ENCODE measurements around the gene TAF4B.

- TF ChIP-seq CTCF (IDR thresholded peaks at IDR 0.05; ENCODE audit: poor library complexity, severe bottlenecking) = no peak
- TF ChIP-seq RAD21 (conservative IDR thresholded peaks at IDR 0.05) = no peak
- TF ChIP-seq SMC3 (conservative IDR thresholded peaks at IDR 0.05; ENCODE audit: poor library complexity) = no peak
- no peak for TF ChIP-seq EZH2 (IDR thresholded peaks at IDR 0.05; ENCODE audit: borderline replicate concordance, insufficient read depth, low read length, poor library complexity, severe bottlenecking)
Observed at GRCh38 chr18:26419746-26420145, 193.5 kb downstream of the TAF4B start.
